Stimulated activated CD8-positive, alpha-beta memory T cell treated with anti-CD3 and anti-CD28 coated beads, Interleukin-4, amount 100 ng/mL, for 24 hours (primary cell): ENCODE results near the gene SEC14L1.
"Not testable (repeated sequence)": the region's sequence is repeated elsewhere in the genome, so short reads cannot be mapped to it uniquely, and the experiment has no call there.

ENCODE experiments used
- DNase-seq: peaks from one replicate; pipeline ENCODE4 v3.0.0-alpha.2; 2020; ENCODE audit warnings: low read depth

Gene SEC14L1

DNA sequence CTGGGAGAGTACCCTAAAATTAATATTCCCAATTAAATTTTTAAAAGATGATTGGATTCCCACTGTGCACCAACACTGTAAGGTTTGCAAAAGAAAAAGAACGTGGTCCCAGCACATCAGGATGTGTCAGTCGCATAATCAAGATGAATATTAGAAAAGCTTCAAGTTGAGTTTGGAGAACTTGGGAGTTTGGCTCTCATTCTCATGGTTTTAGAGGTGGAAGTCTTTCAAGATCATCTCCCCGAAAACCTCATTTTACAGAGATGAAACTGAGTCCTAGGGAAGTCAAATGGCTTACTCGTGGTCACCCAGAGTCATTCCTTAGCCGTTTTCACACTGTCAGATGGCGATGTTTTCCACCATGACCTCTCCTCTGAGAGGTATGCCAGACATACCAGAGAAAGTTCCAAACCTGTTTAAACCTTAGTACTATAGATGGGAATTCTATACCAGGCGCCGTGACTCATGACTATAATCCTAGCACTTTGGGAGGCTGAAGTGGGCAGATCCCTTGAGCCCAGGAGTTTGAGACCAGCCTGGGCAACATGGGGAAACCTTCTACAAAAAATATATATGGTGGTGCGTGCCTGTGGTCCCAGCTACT, 1.2 kb downstream of the SEC14L1 start:
- no peak for DNase-seq

DNA sequence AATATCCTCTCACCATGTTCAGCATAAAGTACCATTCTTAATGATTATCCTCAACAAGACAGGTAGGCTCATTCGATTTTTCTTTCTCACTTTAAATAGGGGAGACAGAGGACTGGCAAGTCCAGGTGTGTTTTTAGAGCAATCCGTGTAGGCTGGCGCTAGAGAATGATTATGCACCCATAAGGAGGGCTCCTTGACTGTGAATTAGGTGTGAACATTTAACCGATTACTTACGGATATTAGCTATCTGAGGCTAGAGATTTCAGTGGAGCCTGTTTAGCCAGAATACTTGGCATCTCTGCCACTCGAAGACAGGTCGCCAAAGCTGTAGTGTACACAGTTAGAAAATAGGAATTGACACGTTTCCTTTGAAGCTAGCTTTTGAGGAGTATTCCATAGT, 1.9 kb downstream of the SEC14L1 start:
- DNase-seq = no peak

DNA sequence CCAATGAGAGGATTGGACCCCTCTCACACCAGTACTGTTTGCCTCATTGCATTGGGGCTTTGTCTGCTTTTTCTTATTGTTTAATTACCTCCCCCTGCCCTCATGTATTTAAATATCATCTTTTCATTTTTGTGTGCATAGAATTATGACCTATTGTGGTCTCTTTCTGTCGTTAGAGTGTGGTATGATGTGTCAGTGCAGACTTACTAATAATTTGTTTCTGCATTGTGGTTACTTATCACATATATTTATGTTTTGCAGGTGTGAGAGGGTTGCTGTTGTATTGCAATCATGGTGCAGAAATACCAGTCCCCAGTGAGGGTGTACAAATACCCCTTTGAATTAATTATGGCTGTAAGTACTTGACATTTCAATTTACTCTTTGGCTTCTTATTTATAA, 2.5 kb downstream of the SEC14L1 start:
- no peak for DNase-seq

DNA sequence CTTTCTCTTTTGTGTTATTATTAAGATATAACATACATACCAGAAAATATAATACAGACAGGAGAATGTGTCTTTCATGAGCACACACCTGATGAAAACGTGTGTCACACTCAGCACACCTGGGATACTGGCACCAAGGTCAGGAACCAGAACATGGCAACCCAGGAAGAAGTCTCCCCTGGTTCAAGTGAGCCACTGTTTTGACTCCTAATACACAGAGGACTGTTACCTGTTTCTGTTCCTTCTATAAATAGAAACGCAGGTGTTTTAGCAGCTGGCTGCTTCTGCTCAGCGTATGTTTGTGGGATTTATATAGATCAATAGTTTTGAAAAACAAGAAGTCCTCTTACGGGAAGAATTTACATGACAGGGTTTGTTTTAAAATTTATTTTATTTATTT, 3.5 kb downstream of the SEC14L1 start:
- DNase-seq = no peak

DNA sequence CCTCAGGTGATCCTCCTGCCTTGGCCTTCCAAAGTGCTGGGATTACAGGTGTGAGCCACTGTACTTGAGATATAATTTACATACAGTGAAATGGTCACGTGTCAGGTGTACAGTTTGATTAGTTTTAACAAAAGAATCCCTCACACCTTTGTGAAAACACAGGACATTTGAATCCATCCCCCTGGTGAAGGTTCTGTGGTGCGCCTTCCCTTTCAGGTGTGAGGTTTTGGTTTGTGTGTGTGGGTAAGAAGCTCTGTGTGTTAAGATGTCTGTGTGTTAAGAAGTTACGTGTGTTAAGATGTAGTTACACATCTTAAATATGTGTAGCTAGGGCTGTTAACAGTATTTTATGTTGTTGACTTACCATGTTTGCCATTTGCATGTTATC, 4.4 kb downstream of the SEC14L1 start:
- DNase-seq = no peak

DNA sequence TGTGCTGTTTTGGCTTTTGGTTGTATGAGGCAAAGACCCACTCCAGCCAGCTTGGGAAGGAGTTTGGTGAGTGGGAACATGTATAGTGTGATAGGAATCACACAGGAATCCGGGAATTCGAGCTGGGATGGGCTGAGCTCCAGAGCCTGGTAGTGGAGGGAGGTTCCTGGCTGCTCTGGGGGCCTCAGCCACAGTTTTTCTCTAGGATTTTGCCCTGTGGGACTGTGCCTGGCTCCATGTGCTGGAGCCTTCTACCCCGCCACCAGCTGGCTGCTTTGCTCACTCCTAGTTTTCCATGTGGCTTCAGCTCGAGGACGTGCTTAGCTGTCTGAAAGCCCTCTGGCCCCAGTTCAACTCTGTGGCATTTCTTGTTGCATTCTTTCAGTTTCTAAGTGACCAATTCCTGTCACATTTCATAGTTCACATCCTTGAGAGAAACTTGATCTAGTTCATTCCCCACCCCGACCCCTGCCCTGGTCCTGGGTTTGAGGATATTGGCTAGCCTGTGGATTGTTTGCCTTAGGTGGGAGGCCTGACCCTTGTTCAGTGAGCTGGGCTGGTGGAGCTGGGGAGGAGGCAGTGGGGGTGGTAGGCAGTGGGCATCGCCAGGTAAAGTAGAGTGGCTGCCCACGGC, 5.0 kb downstream of the SEC14L1 start:
- DNase-seq = no peak

DNA sequence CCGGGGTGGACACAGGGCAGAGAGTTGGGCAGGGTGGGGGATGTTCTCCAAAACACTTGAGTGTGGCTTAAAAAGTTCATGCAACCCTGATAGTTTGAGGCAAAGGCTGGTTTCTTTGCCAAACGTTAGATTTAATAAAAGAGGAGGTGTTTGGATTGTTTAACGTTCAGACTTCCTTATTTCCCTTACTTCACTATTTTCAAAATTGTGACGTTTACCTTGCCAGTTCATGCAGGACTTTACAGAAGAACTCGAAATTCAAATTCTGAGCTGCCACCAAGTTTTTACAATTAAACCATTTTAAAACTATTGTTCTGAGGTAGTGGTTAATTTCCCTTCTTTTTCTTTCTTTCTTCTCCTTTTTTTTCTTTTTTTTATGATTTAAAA, 5.5 kb downstream of the SEC14L1 start:
- no peak for DNase-seq

DNA sequence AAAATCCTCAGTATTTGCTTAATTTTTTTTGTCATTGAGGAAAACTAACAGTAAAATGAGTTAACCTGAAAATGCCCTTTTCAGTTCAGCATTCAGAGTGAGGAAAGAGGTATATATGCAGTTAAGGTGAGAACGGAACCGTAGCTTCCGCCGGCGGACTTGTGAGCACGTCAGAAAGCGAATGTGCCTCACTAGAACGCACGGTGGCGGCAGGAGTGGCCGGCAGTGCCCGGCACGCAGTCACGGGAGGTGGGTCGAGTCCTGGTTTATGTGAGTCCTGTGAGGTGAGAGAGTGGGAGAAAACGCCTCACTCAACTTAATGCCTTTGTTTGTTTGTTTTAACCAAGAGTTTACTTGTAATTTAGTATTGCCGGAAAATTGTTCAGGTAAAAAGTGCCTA, 6.1 kb downstream of the SEC14L1 start:
- DNase-seq = no peak

DNA sequence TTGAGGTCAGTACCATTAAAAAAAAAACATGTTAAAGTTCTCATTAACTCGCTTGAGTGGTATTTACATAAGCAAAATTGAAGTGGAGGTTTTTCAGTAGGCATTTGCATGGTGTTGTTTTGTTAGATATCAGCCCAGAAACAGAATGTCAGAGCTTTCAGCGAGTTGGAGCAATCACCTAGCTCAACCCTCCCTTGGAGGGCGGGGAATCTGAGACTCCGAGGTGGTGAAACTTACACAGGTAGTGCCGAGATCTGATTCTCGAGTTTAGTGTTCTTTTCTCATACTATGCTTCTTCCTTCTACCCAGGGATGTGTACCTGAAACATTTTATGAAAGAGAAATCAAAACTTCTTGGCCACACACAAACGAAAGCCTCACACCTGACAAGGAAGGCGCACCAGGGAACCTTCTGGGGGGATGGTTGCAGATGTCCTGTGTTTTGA, 6.6 kb downstream of the SEC14L1 start:
- DNase-seq = no peak

DNA sequence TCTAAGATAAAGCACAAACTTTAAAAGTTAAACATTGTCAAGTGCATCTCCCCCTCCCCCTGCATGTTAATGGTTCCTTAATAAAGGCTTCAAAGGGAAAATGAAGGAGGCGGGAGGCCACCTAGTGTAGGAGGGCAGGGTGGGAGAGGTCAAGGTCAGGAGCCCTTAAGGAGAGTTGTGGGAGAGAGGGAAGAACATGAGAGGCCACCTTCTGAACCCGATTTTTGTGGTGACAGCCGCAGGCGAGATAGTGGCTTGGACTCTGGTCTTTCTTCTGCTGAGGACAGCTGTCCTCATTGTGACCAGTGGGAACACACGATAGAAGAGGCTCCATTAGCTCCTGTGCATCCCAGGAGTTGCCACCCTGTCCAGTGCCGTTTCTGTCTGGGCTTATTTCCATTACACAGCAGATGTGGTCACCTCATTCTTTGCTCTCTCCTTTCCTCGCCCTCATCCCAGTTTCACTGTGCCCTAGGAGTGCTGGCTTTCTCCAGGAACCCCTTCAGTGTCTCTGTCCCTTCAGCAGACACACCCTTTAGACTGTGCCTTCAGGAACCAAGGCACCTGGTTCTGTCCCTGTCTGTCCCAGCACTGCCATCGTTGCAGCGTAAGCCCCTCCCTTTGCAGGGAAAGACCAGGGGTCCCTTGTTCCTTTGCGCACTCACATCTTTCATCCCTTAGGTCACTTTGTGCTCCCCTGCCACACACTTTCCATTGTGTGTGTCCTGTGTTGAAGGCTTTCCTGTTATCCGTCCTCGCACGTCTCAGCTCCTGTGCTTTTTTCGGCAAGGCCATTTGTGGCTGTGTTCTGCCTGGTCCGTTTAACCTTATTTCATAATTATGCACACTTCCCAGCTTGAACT, 7.5 kb downstream of the SEC14L1 start:
- DNase-seq = no peak

DNA sequence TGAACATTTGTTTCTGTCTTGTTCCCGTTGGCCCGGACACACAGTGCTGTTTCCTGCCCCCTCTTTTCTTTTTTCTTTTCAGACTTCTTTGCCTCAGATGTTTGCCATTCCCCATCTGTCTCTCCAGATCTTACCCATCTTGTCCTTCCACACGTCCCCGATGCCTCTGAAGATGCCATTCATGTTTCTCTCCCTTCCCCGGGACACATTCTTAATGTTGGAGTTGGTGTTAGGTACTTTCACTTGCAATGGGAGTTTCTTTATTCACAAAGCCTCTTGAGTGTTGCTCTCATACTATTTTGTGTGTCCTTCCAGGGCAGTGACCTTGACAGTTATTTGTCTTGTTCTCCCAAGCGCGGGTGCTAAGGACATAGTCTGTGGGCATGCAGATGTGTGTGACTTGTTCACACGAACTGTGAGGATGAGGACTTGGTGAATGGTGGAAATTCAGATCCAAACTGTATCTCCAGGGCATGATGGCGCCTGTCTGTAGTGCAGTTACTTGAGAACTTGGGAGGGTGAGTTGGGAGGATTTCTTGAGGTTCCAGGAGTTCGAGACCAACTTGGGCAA, 8.3 kb downstream of the SEC14L1 start:
- DNase-seq = no peak

DNA sequence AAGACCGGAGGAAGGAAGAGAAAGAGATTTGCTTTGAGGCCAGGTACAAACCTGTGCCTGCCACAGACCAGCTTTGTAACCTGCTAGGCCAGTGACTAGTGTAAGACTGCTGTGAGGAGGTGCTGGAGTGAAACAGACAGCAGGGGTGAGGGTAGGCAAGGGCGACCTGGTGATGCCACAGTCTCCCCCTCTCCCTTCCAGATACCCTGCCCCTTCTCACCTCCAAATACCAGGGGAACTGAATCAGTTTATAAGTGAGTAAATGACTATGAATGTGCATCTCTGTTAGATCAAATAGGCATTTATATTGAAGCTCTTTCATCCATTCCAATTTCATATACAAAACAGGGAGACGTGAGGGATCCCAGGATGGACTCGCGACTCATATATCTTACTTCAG, 9.4 kb downstream of the SEC14L1 start:
- no peak for DNase-seq

DNA sequence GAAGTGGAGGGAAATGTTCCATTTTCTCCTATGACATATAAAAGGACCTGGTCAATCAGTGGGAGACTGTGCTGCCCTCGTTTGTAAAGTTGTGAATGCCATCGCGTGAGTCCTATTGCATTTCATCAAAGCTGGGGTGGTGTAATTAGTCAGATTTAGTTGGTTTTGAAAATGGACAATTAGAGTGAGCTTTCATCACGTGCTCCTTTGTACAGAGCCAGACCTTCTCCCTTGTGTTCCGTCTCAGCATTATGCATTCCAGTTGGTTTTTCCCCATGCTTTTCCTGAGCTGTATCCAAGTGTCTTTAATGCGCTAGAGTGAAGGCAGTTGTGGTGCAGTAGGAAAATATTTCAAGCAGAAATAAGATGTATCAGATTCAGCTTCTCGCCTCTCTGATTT, 10.4 kb downstream of the SEC14L1 start:
- DNase-seq = no peak

DNA sequence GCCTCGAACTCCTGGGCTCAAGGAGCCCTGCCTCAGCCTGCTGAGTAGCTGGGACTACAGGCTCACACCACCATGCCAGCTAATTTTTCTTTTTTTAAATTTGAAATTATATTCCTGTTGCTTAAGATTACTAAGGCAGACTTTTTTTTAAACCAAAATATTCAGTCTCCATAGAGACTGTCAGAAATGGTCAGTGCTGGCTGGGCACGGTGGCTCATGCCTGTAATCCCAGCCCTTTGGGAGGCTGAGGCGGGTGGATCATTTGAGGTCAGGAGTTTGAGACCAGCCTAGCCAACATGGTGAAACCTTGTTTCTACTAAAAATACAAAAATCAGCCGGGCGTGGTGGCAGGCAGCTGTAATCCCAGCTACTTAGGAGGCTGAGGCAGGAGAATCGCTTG, 11.3 kb downstream of the SEC14L1 start:
- DNase-seq = not testable (repeated sequence)

DNA sequence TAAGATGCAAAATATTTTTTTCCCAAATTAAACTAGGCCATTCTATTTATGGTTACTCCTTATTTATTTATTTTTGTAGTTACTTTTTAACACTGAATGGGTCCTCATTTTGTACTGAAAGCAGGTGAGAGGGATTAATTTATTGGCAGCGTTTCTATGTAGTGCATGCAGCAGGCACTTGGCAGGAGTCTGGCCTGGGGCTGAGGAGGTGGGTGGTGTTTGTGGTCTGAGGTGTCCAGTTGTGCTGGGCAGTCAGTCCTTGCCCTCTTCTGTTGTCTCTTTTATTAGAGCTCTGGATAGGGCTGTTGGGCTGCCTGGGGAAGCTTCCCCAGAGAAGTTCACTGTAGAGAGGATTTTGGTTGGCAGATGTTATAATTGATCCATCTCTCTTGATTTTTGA, 12.7 kb downstream of the SEC14L1 start:
- no peak for DNase-seq

DNA sequence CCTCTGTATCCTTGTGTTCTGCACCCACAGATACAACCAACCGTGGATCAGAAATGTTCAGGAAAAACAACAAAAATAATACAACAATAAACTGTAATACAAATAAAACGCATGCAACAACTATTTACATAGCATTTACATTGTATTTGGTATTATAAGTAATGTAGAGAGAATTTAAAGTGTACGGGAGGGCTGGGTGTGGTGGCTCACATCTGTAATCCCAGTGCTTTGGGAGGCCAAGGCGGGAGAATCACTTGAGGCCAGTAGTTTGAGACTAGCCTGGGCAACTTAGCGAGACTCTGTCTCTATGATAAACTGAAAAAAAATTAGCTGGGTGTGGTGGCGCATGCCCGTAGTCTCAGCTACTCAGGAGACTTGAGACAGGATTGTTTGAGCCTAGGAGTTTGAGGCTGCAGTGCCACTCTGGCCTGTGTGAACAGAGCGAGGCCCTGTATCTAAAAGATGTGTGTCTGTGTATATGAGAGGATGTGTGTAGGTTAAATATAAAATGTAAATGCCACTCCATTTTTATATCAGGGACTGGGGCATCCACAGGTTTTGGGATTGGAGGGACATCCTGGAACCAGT, 13.3 kb downstream of the SEC14L1 start:
- DNase-seq = no peak

DNA sequence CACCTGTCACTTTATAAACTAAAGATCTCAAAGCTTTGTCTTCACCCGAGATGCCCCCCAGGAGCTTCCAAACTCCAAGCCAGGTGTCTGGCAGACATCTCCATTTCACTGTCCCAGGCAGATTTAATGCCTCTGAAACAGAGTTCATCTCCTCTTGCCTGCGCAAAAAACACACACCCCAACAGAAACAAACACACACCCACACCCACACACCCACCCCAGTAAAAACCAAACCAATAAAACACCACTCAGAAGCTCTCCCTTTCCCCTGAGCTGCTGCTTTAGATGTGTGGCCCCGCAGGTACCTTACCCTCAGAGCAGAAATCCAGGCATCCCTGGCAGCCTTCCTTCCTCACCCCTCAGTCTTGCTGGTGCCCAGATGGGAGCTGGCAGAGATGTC, 14.4 kb downstream of the SEC14L1 start:
- DNase-seq = no peak

DNA sequence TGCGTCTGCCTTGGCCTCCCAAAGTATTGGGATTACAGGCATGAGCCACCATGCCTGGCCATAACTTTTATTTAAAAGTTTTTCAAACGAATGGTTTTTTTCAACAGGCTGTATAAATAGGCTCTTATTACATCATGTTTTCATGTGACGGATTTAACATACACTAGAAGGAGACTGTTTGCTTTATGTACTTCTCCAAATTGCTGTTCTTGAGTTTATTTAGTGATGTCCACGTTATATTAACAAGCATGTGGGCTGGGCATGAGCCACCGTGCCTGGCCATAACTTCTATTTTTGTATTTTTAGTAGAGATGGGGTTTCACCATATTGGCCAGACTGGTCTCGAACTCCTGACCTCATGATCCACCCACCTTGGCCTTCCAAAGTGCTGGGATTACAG, 17.0 kb downstream of the SEC14L1 start:
- DNase-seq = not testable (repeated sequence)

DNA sequence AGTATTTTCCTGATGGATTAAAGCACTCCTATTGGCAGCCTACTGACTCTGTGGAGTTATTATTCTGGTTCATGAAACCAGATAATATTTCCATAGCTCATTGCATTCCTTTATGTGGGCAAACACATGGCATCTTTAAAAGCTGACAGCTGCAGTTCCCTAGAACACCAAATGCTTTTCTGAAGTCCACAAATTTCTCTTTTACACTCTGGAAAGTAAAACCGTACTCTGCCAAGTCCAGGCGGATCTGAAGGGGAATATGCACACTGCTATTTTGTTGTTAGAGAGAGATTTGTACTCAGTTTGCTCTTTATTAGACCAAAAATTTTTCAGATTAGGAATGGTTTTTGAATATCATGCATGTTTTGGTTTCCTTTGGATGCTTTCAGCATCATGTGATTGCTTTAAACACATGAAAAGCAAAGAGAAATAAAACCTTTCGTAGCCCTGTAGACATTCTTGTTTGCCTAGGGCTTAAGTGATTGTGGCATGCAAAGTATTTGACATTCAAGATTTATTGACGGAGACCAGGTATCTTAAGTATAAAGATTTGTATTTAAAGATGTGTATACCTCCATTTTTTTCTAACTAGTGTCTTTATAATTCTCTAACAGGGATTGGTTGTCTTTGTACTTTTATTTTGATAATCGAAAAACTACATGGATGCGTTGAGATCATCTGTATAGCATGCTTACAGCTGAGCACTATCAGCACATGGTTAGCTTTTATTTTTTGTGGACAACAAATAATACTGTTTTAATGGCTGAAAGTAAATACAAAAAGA, 19.5 kb downstream of the SEC14L1 start:
- DNase-seq = no peak

DNA sequence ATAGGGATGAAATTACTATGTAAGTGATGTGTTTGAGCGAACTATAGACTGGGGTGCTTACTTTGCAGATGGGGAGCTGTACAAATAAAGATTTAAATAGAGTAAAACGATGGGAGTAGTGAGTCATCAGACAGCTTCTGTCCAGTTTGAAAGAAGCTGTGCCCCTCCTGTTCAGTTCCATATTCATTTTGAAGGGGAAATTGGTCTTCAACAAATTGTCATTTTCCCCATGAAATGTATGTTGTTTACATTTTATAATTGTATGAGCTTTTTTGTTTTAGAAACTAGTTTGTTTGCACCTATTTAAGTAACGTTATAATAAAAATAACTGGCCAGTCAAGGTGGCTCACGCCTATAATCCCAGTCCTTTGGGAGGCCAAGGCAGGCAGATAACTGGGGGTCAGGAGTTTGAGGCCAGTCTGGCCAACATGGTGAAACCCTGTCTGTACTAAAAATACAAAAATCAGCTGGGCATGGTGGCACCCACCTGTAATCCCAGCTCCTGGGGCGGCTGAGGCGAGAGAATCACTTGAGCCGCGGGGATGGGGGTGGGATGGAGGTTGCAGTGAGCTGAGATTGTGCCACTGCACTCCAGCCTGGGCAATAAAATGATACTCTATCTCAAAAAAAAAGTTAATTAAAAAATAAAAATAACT, 20.2 kb downstream of the SEC14L1 start:
- no peak for DNase-seq

DNA sequence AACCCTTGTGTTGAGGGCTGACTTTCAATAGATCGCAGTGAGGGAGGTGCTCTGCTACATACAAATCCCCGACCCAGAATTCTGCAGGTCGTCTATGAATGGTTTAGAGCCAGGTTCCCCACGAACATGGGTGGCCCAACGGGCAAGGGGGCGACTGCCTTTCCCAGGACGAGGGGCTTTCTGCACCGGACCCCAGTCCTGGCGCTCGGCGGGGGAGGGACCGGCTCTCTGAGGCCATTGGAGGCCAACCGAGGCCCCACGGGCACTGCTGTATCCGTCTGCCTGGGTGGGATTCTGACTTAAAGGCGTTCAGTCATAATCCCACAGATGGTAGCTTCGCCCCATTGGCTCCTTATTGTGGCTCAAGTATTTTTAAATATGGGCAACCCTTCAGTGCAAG, 21.2 kb downstream of the SEC14L1 start:
- DNase-seq = no peak
